K562 (cell line): ENCODE measurements around the gene NUBP2. TPM values are rescaled to one million over a fixed set of nuclear protein-coding genes. Genes with fewer than 3 reads are reported as not detected.

ENCODE experiments used
- ATF7 ChIP-seq: fragments of 450-650 bp; IDR thresholded peaks from 2 replicates; pipeline ENCODE4 v1.7.1; 2014; ENCODE audit warnings: mild to moderate bottlenecking, moderate library complexity
- CREB3 ChIP-seq: fragments of 450-650 bp; conservative IDR thresholded peaks from 2 replicates; pipeline ENCODE4 v1.6.1; 2016; ENCODE audit warnings: missing genetic modification characterization, low read depth, mild to moderate bottlenecking, missing compliant biosample characterization, moderate library complexity
- CREBBP ChIP-seq: IDR thresholded peaks from one replicate; pipeline ENCODE4 v1.6.1; 2012; ENCODE audit warnings: low read depth, mild to moderate bottlenecking, control low read depth, inconsistent platforms, low read length
- ELF4 ChIP-seq: fragments of 450-650 bp; formaldehyde crosslinking; IDR thresholded peaks from 2 replicates; pipeline ENCODE4 v1.4.0; 2022; ENCODE audit warnings: missing genetic modification characterization
- GATAD2A ChIP-seq: fragments of 450-650 bp; IDR thresholded peaks from 2 replicates; pipeline ENCODE4 v1.6.1; 2017
- HLTF ChIP-seq: fragments of 450-650 bp; IDR thresholded peaks from 2 replicates; pipeline ENCODE4 v1.6.1; 2016
- HMGXB4 ChIP-seq: sonication (generic); formaldehyde crosslinking; IDR thresholded peaks from 2 replicates; pipeline ENCODE4 v1.8.1; 2023; ENCODE audit warnings: mild to moderate bottlenecking, missing genetic modification reagents
- HOXB6 ChIP-seq: fragments of 250-450 bp; sonication (Bioruptor Pico); IDR thresholded peaks from 2 replicates; pipeline ENCODE4 v1.5.1; 2022; ENCODE audit warnings: mild to moderate bottlenecking, borderline replicate concordance
- LCOR ChIP-seq: sonication (generic); formaldehyde crosslinking; IDR thresholded peaks from 2 replicates; pipeline ENCODE4 v1.8.0; 2022; ENCODE audit warnings: mild to moderate bottlenecking, missing genetic modification reagents
- MBD1 ChIP-seq: fragments of 250-450 bp; sonication (Bioruptor Pico); IDR thresholded peaks from 2 replicates; pipeline ENCODE4 v1.8.0; 2022; ENCODE audit warnings: inconsistent platforms
- MLLT1 ChIP-seq, 2 experiments: fragments of 450-650 bp; IDR thresholded peaks; 2 replicates each; pipeline ENCODE4 v1.6.1; 2016
- PKNOX1 ChIP-seq: fragments of 450-650 bp; IDR thresholded peaks from 2 replicates; pipeline ENCODE4 v1.6.1; 2016
- RAD21 ChIP-seq, 2 experiments: fragments of 250-450 bp in 1 of 2; fragments of 450-650 bp in 1 of 2; sonication (Bioruptor Pico) in 1 of 2; formaldehyde crosslinking in 1 of 2; IDR thresholded peaks in 1 of 2; conservative IDR thresholded peaks in 1 of 2; 2 replicates each; pipeline versions ENCODE4 v1.4.0 to v1.8.0; 2020 to 2022; ENCODE audit warnings: mild to moderate bottlenecking in 2 of 2, moderate library complexity in 1 of 2
- RFX5 ChIP-seq: IDR thresholded peaks from 2 replicates; pipeline ENCODE4 v1.6.1; 2011; ENCODE audit warnings: low read depth, mild to moderate bottlenecking, improper control_type of control experiment, low read length
- TSC22D4 ChIP-seq: fragments of 450-650 bp; IDR thresholded peaks from 2 replicates; pipeline ENCODE4 v1.6.1; 2016; ENCODE audit warnings: missing genetic modification characterization, missing biosample characterization, control low read depth
- ZBTB34 ChIP-seq: fragments of 250-450 bp; sonication (Bioruptor Pico); IDR thresholded peaks from 2 replicates; pipeline ENCODE4 v1.8.0; 2021; ENCODE audit warnings: mild to moderate bottlenecking, moderate library complexity
- ZKSCAN1 ChIP-seq: fragments of 150-350 bp; IDR thresholded peaks from 2 replicates; pipeline ENCODE4 v1.6.1; 2016; ENCODE audit warnings: low read depth, low read length
- ZNF445 ChIP-seq: fragments of 250-450 bp; sonication (Bioruptor Pico); IDR thresholded peaks from 2 replicates; pipeline ENCODE4 v1.4.0; 2020; ENCODE audit warnings: low read depth, mild to moderate bottlenecking, moderate library complexity
- polyA plus RNA-seq, 8 experiments: library from polyadenylated mRNA; depleted of rRNA in 4 of 8; stranded (reverse) in 5 of 8; unstranded in 3 of 8; fragments of >200 nt; fragmentation: Nextera tagmentation in 2 of 8; fragmentation: Illumina TruSeq in 1 of 8; extraction: Ambion mirVana in 2 of 8; extraction: Trizol in 1 of 8; gene quantifications; 2 replicates each; pipeline versions ENCODE4 v1.2.1 to v1.2.3, GENCODE V29; 2011 to 2014; ENCODE audit warnings: inconsistent platforms in 1 of 8, missing spikeins in 1 of 8
- total RNA-seq, 7 experiments: library from RNA; depleted of rRNA in 6 of 7; stranded (reverse); fragments of >200 nt in 6 of 7; fragmentation: Illumina TruSeq in 2 of 7; extraction: Trizol in 2 of 7; gene quantifications; 2 replicates each; pipeline versions ENCODE4 v1.2.1 to v1.2.3, GENCODE V29; 2011 to 2021; ENCODE audit warnings: low replicate concordance in 1 of 7

The NUBP2 gene
- total and polyA plus RNA-seq, 9 of the 15 experiments (the other 6 are each of a cell fraction or from before 2014, with no cell fraction given), result 1.8 to 115 (median 24.0) TPM

GRCh38 chr16:1832838-1833454 is 50.2 kb downstream of the NUBP2 start (continued):
- TF ChIP-seq HMGXB4 (CRISPR knock-in tag) (no peak), LCOR (peak; percentile 99), MBD1 (CRISPR knock-in tag) (no peak), ELF4 (CRISPR knock-in tag) (peak; percentile 86; the same call in 1 of the 2 replicates), GATAD2A (0 out of 2 replicates have a peak, but pooled peaks have one; percentile 17), ZNF445 (CRISPR knock-in tag) (no peak), CREB3 (tag) (peak; percentile 64; the same call in 1 of the 2 replicates), RFX5 (no peak), PKNOX1 (peak; percentile 74), ZBTB34 (CRISPR knock-in tag) (no peak), ATF7 (peak; percentile 64), CREBBP (no peak), RAD21 (CRISPR knock-in tag; conservative IDR thresholded peaks at IDR 0.05 in 1 of 2, IDR thresholded peaks at IDR 0.05 in 1 of 2) (peak in 1 of 2 experiments; percentile 20; a peak in 1 of 4 replicates), HLTF (peak; percentile 57; the same call in 1 of the 2 replicates), HOXB6 (CRISPR knock-in tag) (no peak), ZKSCAN1 (no peak), TSC22D4 (tag) (no peak), MLLT1 (IDR thresholded peaks at IDR 0.05) (peak in 1 of 2 experiments; percentile 90; a peak in 2 of 4 replicates)
